HL-60 (cell line): ENCODE measurements around the gene HEMK1.

Experiments
- DNase-seq, 2 experiments: peaks; one replicate each; pipeline ENCODE4 v3.0.0-alpha.2; 2010 to 2020; ENCODE audit warnings: low read depth in 1 of 2, low spot score in 1 of 2
- H3K27ac ChIP-seq: fragments of 250-450 bp; sonication (Bioruptor Pico); replicated peaks from 2 replicates; pipeline ENCODE4 v1.5.1; 2020; ENCODE audit warnings: mild to moderate bottlenecking, moderate library complexity
- H3K27me3 ChIP-seq: fragments of 250-450 bp; sonication (Bioruptor Pico); 2 replicates; pipeline ENCODE4 v1.5.1; 2021; ENCODE audit warnings: mild to moderate bottlenecking, moderate library complexity; ENCODE audit not compliant: insufficient read depth, poor library complexity, severe bottlenecking
- H3K4me3 ChIP-seq: replicated peaks from 2 replicates; pipeline ENCODE4 v1.5.1; 2011; ENCODE audit warnings: mild to moderate bottlenecking, control low read depth, low read length; ENCODE audit not compliant: insufficient read depth
- GABPA ChIP-seq: IDR thresholded peaks from 2 replicates; pipeline ENCODE4 v1.6.1; 2012; ENCODE audit warnings: low read depth
- POLR2AphosphoS5 ChIP-seq: IDR thresholded peaks from 2 replicates; pipeline ENCODE4 v1.6.1; 2012; ENCODE audit warnings: low read depth
- SPI1 ChIP-seq: IDR thresholded peaks from 2 replicates; pipeline ENCODE4 v1.6.1; 2012; ENCODE audit warnings: low read depth, mild to moderate bottlenecking, borderline replicate concordance
- TF ChIP-seq, protein P1 (sequence below): IDR thresholded peaks from 2 replicates; pipeline ENCODE4 v1.6.1; 2012; ENCODE audit warnings: low read depth; ENCODE audit not compliant: insufficient replicate concordance
- TF ChIP-seq, protein P2 (sequence below): IDR thresholded peaks from one replicate; pipeline ENCODE4 v1.5.1; 2011; ENCODE audit warnings: low read length, control low read depth, inconsistent platforms; ENCODE audit not compliant: insufficient read depth

Gene HEMK1

DNA sequence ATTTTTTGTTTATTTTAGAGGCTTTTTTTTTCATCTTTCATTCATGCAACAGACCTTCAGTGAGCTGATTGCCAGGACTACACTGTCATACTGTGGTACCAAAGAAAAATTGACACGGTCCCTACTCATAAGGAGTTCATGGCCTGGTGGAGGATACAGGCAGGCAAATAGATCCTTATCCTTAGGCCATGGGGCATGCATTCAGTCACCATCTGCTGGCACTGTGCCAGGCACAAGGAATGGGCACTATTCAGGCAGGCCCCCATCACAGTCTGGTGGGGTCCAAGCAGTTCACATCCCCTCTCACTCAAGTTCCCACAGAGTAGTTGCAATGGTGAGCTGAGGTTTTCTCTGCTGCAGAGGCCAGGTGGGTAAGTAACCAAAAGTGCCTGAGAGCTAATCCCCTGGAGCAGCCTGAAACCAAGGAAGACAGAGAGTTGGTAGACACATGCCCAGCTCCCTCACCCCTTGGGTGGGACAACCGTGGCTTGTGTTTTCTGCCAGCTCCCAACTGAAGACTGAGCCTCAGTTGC lies 25.0 kb downstream of the HEMK1 start:
- no peak for DNase-seq
- no peak for TF ChIP-seq SPI1
- no peak for TF ChIP-seq POLR2AphosphoS5
- TF ChIP-seq, protein P1, sequence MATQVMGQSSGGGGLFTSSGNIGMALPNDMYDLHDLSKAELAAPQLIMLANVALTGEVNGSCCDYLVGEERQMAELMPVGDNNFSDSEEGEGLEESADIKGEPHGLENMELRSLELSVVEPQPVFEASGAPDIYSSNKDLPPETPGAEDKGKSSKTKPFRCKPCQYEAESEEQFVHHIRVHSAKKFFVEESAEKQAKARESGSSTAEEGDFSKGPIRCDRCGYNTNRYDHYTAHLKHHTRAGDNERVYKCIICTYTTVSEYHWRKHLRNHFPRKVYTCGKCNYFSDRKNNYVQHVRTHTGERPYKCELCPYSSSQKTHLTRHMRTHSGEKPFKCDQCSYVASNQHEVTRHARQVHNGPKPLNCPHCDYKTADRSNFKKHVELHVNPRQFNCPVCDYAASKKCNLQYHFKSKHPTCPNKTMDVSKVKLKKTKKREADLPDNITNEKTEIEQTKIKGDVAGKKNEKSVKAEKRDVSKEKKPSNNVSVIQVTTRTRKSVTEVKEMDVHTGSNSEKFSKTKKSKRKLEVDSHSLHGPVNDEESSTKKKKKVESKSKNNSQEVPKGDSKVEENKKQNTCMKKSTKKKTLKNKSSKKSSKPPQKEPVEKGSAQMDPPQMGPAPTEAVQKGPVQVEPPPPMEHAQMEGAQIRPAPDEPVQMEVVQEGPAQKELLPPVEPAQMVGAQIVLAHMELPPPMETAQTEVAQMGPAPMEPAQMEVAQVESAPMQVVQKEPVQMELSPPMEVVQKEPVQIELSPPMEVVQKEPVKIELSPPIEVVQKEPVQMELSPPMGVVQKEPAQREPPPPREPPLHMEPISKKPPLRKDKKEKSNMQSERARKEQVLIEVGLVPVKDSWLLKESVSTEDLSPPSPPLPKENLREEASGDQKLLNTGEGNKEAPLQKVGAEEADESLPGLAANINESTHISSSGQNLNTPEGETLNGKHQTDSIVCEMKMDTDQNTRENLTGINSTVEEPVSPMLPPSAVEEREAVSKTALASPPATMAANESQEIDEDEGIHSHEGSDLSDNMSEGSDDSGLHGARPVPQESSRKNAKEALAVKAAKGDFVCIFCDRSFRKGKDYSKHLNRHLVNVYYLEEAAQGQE: no peak
- TF ChIP-seq, protein P2, sequence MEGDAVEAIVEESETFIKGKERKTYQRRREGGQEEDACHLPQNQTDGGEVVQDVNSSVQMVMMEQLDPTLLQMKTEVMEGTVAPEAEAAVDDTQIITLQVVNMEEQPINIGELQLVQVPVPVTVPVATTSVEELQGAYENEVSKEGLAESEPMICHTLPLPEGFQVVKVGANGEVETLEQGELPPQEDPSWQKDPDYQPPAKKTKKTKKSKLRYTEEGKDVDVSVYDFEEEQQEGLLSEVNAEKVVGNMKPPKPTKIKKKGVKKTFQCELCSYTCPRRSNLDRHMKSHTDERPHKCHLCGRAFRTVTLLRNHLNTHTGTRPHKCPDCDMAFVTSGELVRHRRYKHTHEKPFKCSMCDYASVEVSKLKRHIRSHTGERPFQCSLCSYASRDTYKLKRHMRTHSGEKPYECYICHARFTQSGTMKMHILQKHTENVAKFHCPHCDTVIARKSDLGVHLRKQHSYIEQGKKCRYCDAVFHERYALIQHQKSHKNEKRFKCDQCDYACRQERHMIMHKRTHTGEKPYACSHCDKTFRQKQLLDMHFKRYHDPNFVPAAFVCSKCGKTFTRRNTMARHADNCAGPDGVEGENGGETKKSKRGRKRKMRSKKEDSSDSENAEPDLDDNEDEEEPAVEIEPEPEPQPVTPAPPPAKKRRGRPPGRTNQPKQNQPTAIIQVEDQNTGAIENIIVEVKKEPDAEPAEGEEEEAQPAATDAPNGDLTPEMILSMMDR: no peak
- TF ChIP-seq GABPA: no peak
- H3K27me3 ChIP-seq: no peaks in the 10 kb centered on the region
- H3K4me3 ChIP-seq: no peak overlapping the region
- no peak overlapping the region for H3K27ac ChIP-seq

DNA sequence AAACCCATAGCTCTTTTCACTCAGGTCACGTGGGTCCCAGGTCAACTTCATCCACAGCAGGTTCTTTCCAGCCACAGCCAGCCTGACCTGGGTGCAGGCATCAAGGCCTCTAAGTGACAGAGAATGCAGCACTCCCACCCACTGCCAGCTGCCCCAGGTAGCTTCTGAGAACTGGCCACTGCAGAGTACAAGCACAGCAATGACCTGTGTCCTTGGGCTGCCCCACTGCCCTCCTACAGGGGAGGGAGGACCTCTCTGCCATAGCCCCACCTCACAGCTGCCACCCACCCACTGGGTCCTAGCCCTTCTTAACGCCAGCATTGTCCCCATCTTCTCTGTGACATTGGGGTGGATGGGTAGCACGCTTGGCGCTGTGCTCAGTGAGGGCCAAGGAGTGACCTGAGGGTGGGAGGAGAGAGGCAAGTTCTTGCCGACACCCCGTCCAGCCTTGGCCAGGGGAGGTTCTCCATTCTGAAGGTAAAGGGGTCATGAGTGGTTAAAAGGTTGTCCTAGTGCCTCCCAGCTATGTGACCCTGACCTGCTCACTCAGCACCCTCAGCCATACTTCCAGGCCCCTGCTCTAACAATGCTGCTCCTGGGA lies 29.9 kb downstream of the HEMK1 start:
- DNase-seq: no peak
- H3K4me3 ChIP-seq: no peak overlapping the region
- TF ChIP-seq, protein P2: no peak
- TF ChIP-seq GABPA (no peak), POLR2AphosphoS5 (no peak), SPI1 (no peak)
- TF ChIP-seq, protein P1: no peak
- H3K27me3 ChIP-seq: no peaks in the 10 kb centered on the region
- peak overlapping the region; percentile 94 for H3K27ac ChIP-seq

DNA sequence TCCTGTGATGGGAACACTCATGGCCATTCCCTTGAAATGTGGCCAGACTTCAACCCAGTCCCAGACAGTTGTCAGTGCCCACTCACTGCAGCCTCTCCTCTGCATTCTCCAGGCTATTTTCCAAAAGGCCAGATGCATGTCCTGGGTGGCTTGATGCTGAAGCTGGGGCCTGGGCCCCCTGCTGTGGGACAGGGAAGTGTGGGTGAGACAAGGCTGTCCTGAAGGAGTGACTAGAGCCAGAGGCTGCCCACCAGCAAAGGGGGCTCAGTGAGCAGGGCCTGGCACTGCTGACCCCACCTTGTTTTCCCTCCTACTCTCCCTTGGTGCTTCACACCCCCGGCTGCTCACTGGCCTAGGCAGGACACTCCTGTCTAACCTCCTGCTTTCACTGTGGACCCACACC lies 30.4 kb downstream of the HEMK1 start:
- no peak overlapping the region for H3K4me3 ChIP-seq
- H3K27me3 ChIP-seq: no peaks in the 10 kb centered on the region
- DNase-seq: no peak
- peak overlapping the region; percentile 94 for H3K27ac ChIP-seq
- TF ChIP-seq, protein P2: no peak
- TF ChIP-seq GABPA: no peak
- TF ChIP-seq SPI1: no peak
- no peak for TF ChIP-seq POLR2AphosphoS5
- TF ChIP-seq, protein P1: no peak
